ENCODE data around the gene LNX1. TPM values are rescaled to one million over a fixed set of nuclear protein-coding genes. Genes with fewer than 3 reads are reported as not detected.

Gene LNX1
- total and polyA plus RNA-seq, 9 of the 15 experiments (the other 6 are each of a cell fraction or from before 2014, with no cell fraction given), result 0.40 to 3.6 (median 2.2) TPM

GRCh38 chr4:53456178-53456577 is 135.1 kb downstream of the LNX1 start:
- no peak overlapping the region for H3K4me3 ChIP-seq
- TF ChIP-seq ZNF347 (CRISPR knock-in tag; IDR thresholded peaks at IDR 0.05; ENCODE audit: low read depth) (no peak), CC2D1A (IDR thresholded peaks at IDR 0.05) (no peak), ELF1 (tag; IDR thresholded peaks at IDR 0.05) (no peak), HCFC1 (IDR thresholded peaks at IDR 0.05; ENCODE audit: low read depth, low read length) (no peak), ZNF586 (CRISPR knock-in tag; conservative IDR thresholded peaks at IDR 0.05) (no peak), ZNF75A (CRISPR knock-in tag; IDR thresholded peaks at IDR 0.05) (no peak), ZNF24 (IDR thresholded peaks at IDR 0.05) (no peak), ZNF592 (IDR thresholded peaks at IDR 0.05) (no peak)
- H3K27ac ChIP-seq (ENCODE audit: extremely low read depth, low read depth, low read length), result no peak overlapping the region
- H3K9me3 ChIP-seq (replicated peaks; ENCODE audit: control insufficient read depth, insufficient read depth, low read depth, low read length), result no peaks in the 10 kb centered on the region
- H4K20me1 ChIP-seq (replicated peaks; ENCODE audit: control insufficient read depth, insufficient read depth, low read length), result no peaks in the 10 kb centered on the region
- H2AFZ ChIP-seq (ENCODE audit: low read depth, low read length), result no peak overlapping the region
- POLR2A ChIA-PET, result no interaction called here
- BruUV-seq (replicated peaks), result no TSS peak
- DNase-seq (ENCODE audit: extremely low read depth in 1 of 4, low spot score in 3 of 4) (no peak), FAIRE-seq (no peak), ATAC-seq (no peak)
- H3K79me2 ChIP-seq (ENCODE audit: control insufficient read depth, insufficient read depth, low read length), result no peaks in the 10 kb centered on the region
- H3K9ac ChIP-seq (ENCODE audit: insufficient read depth in 1 of 2, low read depth in 2 of 2, low read length in 2 of 2), result no peak overlapping the region
- H3K27me3 ChIP-seq (ENCODE audit: control insufficient read depth in 2 of 2, insufficient read depth in 2 of 2, low read length in 2 of 2), result no peaks in the 10 kb centered on the region
- CTCF ChIA-PET (ENCODE audit: low intra/inter-chr PET ratio), result no interaction called here
- H3K4me1 ChIP-seq (replicated peaks in 1 of 2; ENCODE audit: control insufficient read depth in 2 of 2, insufficient read depth in 2 of 2, low read length in 2 of 2), result no peaks in the 10 kb centered on the region
- peaks cover 89% of the 10 kb centered on the region for H3K36me3 ChIP-seq (ENCODE audit: control insufficient read depth, insufficient read depth, low read length)
- no peak overlapping the region for H3K4me2 ChIP-seq (ENCODE audit: insufficient read depth, low read length)
- no peaks in the 10 kb centered on the region for H3K9me1 ChIP-seq (ENCODE audit: control insufficient read depth, insufficient read depth, low read length)
- in situ Hi-C loops (cut with MboI), result no loop called here
- intact Hi-C loops (cut with micrococcal nuclease), result no loop called here
